Stimulated activated CD4-positive, alpha-beta T cell treated with anti-CD3 and anti-CD28 coated beads, Interleukin-12 subunit alpha, Interleukin-12 subunit beta, amount 100 ng/mL, for 24 hours (primary cell): ENCODE data around the gene FAAP100.

ENCODE experiments used
- DNase-seq, 2 experiments: peaks; one replicate each; pipeline ENCODE4 v3.0.0-alpha.2; 2020; ENCODE audit warnings: low read depth in 2 of 2

Gene FAAP100

GRCh38 chr17:81524865-81525159 lies 27.3 kb downstream of the FAAP100 start:
- DNase-seq: no peak

DNA sequence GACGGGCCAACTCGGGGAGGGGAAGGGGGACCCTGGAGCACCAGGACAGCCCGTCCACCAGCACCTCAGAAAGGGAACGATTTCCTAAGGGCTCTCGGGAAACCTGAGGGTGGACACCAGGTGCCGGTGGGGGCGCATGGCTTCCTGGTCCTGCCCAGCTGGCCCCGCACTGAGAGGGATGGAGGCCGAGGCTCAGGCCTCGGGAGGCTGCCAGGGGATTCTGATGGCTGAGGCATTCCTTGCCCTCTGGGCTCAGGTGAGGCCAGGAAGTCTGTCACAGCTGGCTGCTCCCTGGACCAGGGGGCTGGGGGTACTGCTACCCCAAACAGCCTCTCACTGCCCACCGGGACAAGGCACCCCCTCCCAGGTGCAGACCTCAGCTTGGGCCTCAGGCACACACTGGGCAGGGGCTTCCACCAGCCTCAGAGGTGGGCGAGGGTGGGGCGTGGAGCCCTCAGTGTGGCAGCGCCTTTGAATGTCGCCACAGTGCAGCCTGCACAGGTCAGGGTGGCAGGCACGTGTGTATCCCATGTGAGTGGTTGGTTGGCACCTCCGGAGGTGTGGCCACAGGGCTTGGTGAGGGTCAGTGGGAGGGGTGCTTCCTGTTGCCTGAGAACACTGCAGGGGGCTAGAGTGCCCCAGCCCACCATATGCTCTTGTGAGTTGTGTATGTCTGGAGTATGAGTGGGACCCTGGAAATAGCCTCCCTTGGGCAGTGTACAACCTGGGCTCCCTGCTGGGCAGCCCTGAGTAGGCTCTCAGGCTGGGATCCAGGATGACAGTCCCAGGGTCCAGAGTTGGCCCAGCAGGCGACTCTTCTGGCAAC lies 27.9 kb downstream of the FAAP100 start:
- DNase-seq: no peak

DNA sequence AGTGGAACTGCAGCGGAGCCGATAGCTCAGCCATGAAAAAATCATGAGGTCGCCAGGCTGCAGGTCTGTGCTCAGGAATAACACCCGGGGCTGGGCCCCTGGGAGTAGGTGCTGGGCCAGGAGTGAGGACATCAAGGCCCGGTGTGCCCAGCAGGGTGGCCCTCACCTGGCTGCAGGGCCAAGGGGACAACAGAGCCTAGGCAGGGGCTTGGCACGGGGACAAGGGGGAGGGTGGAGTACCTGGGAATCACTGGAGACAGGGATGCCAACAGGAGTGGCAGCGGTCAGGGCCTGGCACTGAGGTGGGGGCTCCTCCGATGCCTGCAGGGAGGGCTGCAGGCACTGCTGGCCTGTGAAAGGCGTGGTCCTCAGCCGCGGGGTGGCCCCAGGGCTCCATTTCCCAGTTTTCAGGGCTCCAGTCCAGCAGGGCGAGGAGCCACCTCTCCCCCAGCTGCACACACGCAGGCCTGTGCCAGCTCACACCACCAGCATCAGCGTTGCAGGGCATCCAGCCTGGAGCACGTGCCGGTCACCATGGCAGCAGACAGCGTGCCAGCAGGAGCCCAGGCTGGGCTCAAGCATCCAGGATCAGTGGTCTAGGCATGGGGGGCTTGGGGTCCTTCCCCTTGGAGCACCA lies 28.6 kb downstream of the FAAP100 start:
- DNase-seq: no peak

DNA sequence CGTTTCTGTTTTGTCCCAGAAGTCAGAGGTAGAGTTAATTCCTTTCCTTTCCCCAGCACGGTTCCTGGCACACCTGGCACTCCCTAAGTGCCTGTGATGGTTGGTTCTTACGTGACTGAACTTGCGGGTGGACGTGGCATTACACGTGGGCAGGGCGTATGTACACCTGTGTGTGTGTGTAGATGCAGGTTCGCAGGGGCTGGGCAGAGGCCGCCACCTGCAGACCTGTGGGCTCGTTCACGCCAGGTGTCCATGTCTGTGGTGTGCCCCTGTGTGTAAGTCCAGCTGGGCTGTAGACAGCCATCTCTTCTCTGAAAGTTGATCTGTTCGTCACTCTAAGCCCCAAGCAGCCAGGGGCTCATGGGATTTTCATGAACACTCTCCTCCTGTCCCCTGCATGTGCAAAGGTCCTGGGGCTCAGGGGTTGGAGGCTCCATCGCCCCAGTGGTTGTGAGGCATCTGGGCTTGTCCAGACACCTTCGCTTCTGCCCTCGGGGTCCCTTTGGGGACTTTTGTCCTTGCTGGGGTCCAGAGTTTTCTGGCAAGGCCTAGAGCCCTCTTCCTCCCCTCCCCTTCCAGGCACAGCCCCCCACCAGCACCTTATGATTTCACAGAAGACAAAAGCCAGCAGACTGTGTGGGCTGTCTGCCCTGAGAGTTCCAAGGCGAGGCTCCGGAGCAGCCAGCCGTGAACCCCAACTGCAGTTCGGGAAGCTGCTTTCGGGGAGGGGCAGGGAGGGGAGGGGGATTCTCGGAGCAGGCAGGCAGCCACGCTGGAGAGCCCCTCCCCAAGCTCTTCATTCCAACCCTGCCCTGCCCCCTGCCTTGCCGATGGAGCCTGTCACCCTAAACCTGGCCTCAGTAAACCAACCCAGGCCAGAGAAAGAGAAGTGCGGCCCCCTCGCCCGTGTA lies 29.4 kb downstream of the FAAP100 start:
- no peak for DNase-seq

- no peak for DNase-seq
Measured at GRCh38 chr17:81520021-81520901, 31.9 kb downstream of the FAAP100 start.

- no peak for DNase-seq
Measured at GRCh38 chr17:81519284-81520020, 32.7 kb downstream of the FAAP100 start.

DNA sequence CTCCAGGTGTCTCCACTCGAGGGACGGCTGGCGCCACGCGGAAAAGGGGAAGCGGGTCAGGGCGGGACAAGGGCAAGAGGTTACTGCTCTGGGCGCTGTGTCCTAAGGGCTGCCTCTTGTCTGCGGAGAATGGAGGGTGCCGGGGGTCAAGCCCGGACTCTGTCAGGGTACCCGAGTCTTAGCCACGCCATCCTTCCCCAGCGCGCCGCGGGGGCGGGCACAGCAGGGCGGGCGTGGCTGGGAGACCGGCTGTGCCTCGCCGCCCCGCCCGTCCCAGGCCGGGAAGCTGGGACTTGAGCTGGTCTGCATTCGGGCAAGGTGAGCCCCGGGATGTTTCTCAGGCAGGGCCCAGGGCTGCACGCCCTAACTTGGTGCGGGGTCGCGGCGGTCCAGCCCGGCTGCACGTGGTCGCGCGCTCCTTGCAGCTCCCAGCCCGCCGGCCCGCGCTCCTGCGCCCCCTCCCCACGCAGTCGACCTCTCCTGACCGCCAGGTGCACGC lies 33.3 kb downstream of the FAAP100 start:
- DNase-seq: no peak

GRCh38 chr17:81518113-81518784 lies 33.9 kb downstream of the FAAP100 start:
- no peak for DNase-seq

DNA sequence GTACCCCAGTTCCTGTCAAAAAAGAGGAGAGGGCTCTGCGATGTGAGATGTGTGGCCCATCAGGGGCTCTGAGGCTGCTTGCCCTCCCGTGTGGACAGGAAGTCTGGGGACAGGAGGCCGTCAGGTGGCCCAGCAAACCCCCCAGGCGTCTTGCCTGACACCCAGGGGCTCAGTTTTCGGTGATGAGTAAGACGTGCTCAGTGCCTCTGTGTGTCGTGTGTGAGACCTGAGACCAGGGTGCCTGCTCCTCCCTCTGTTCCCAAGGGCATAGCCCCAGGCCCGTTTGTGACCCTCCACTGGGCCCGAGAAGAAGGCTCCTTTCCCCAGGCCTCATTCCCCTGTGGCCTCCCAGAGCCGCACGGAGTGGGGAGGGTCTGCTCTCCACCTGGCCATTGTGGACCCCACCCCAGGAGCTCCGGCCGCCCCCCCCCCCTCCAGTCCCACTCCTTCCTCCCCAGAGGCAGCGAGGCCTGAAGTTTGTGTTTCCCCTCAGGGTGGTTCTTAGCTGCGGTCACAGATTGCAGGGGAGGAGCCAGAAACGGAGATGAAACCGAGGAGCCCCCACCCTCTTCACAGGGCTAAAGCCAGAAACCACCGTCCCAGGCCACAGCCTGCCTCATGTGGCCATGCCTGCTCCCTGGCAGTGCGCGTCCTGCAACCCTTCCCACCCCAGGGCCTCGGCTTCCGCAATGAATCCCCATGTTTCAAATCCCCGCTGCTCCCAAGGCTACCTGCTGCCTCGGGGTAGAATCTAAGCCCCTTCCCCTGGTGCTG lies 34.6 kb downstream of the FAAP100 start:
- no peak for DNase-seq

GRCh38 chr17:81517009-81517338 lies 35.2 kb downstream of the FAAP100 start:
- no peak for DNase-seq

DNA sequence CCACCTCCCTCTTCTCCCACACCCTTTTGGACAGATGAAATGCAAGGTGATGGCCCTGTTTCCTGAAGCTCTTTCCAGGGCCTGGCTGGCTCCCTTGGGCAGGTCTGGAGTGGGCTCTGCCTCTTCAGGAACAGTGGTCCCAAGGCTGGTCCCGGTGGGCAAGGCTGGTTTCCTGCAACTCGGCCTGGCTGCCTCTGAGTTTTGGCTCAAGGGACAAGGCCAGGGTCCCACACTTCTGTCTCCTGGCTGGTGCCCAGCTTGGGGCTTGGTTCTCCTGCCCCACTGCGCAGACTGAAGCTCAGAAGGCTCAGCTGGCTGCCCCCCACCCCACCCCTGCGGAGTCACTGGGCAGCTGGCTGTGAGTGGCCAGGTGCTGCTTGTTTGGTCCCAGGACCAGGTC lies 35.7 kb downstream of the FAAP100 start:
- DNase-seq: no peak

- DNase-seq: no peak
Measured at GRCh38 chr17:81515530-81516041, 36.6 kb downstream of the FAAP100 start.

DNA sequence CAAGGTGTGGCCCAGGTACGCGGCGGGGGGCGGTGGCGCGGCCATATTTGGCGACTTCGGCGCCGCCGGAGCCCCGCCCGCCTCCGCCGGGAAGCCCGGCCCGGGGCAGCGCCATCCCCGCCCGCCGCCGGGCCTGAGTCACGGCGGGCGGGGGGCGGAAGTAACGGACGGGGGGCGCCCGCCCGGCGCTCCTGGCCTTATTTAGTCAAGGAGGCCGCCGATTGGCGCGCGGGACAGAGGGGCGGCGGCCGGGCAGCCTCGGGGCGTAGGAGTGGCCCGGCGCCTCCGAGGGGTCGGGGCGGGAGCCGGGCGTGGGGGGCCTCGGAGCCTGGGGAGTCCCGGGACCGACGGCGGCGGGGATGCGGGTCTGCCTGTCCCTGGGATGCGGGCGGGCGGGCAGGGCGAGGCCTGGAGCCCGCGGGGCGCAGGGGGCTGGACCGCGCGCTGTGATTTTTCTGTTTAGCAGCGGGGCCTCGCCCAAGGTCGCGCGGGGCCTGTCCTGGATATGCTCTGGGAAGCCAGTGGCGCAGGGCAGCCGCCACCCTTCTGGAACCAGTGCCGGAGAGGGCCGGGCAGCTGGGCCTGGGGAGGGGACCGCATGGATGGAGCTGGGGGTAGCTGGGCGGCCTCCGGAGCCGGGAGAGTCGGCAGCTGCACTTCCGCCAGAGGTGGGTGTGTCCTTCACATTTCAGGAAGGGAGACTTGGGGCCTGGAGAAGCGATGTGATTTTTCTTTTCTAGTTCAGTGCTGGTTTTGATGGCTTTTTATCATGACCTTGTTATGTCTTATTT lies 37.2 kb downstream of the FAAP100 start:
- peak in 1 of 2 experiments; percentile 68 for DNase-seq

DNA sequence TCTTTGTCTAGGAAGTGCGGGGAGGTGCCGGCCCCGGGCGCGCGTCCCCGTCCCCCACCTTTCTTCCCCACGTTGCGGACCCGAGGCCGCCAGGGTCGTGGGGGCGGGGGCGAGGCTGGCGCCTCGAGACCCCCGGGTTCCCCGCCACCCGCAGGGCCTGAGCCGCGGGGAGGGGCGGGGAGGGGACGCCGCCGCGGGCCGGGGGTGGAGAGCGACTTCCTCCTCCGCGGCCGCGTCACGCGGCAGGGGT lies 37.7 kb downstream of the FAAP100 start:
- no peak for DNase-seq

GRCh38 chr17:81513753-81514488 lies 38.2 kb downstream of the FAAP100 start:
- no peak for DNase-seq

DNA sequence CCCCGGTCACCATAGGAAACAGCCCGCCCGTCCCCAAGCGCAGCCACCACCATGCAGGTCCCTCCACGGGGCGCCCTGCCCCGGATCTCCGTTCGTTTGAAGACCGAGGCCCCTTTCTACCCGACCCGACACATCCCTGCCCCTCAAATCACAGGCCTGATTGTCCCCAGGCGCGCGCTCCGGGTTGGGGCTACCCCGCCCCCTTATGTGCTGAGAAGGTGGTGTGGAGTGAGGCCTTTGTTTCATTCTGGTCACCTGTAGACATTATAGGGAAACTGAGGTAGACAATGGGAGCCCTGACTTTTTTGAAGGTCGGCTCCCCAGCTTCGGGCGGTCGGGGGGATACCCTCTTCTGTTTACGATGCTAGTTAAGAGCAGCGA lies 38.8 kb downstream of the FAAP100 start:
- DNase-seq: no peak

GRCh38 chr17:81512562-81513371 lies 39.4 kb downstream of the FAAP100 start, which contains the start of gene ACTG1:
Gene ACTG1 (minus strand): TSS chr17:81512799. CDS start chr17:81512354, 445 bp downstream.
- DNase-seq: peak; percentile 79 to 85
